Thymus (tissue), 11 donors: ENCODE data around the gene CISD3. TPM values are rescaled to one million over a fixed set of nuclear protein-coding genes. Genes with fewer than 3 reads are reported as not detected.

ENCODE experiments used
- DNase-seq, 9 donors: peaks; one replicate each; pipeline ENCODE4 v3.0.0-alpha.2; 2013; ENCODE audit warnings: low spot score in 9 of 9, low read depth in 6 of 9, missing footprints in 1 of 9
- H3K27ac ChIP-seq, 2 donors: one replicate each; pipeline ENCODE4 v1.5.1; 2013; ENCODE audit warnings: control low read depth in 1 of 2, low read depth in 1 of 2, low read length in 1 of 2, mild to moderate bottlenecking in 1 of 2, moderate library complexity in 1 of 2
- H3K27me3 ChIP-seq, 2 donors: one replicate each; pipeline ENCODE4 v1.5.1; 2013; ENCODE audit warnings: low read length in 1 of 2; ENCODE audit not compliant: control insufficient read depth in 2 of 2, insufficient read depth in 1 of 2
- H3K36me3 ChIP-seq, 2 donors: one replicate each; pipeline ENCODE4 v1.5.1; 2013; ENCODE audit warnings: low read length in 1 of 2, mild to moderate bottlenecking in 1 of 2, moderate library complexity in 1 of 2; ENCODE audit not compliant: control insufficient read depth in 2 of 2, insufficient read depth in 2 of 2
- H3K4me1 ChIP-seq, 2 donors: one replicate each; pipeline ENCODE4 v1.5.1; 2013; ENCODE audit warnings: low read length in 2 of 2; ENCODE audit not compliant: control insufficient read depth in 2 of 2, insufficient read depth in 2 of 2
- H3K4me3 ChIP-seq, 2 donors: one replicate each; pipeline ENCODE4 v1.5.1; 2013; ENCODE audit warnings: low read length in 2 of 2, control low read depth in 1 of 2, mild to moderate bottlenecking in 1 of 2
- H3K9me3 ChIP-seq, 2 donors: one replicate each; pipeline ENCODE4 v1.5.1; 2013; ENCODE audit warnings: low read length in 1 of 2, mild to moderate bottlenecking in 1 of 2; ENCODE audit not compliant: control insufficient read depth in 2 of 2, insufficient read depth in 1 of 2
- WGBS: extraction: QIAGEN DNeasy Blood & Tissue Kit; methylation state at CpG from one replicate; pipeline ENCODE4 v1.1.7; 2013; 5-methylcytosine and 5-hydroxymethylcytosine counted together
- polyA plus RNA-seq: library from polyadenylated mRNA; stranded (reverse); fragments of 200-250 nt; gene quantifications from one replicate; pipeline ENCODE4 v1.2.3, GENCODE V29; 2013
- total RNA-seq: library from RNA; stranded (reverse); fragments of 120-200 nt; gene quantifications from one replicate; pipeline ENCODE4 v1.2.4, GENCODE V29; 2013
- donor health status: healthy.

The CISD3 gene
- total and polyA plus RNA-seq, 2 donors = 10.3 to 22.5 TPM

GRCh38 chr17:38711792-38712571, 18.2 kb upstream of the CISD3 start:
- peaks cover 84 to 95% of the 10 kb centered on the region in 2 donors for H3K36me3 ChIP-seq
- H3K27me3 ChIP-seq = no peaks in the 10 kb centered on the region
- no peaks in the 10 kb centered on the region for H3K9me3 ChIP-seq
- H3K4me1 ChIP-seq = peaks cover 10 to 19% of the 10 kb centered on the region in 2 donors
- 88% methylated on average over 26 of the region's 26 CpGs for WGBS
- no peak for DNase-seq
- H3K27ac ChIP-seq = no peak overlapping the region
- no peak overlapping the region for H3K4me3 ChIP-seq

GRCh38 chr17:38712593-38712992, 17.5 kb upstream of the CISD3 start:
- Histone ChIP-seq H3K27me3 (no peaks in the 10 kb centered on the region), H3K27ac (no peak overlapping the region), H3K36me3 (peaks cover 85 to 95% of the 10 kb centered on the region in 2 donors), H3K9me3 (no peaks in the 10 kb centered on the region), H3K4me1 (peaks cover 7 to 13% of the 10 kb centered on the region in 2 donors), H3K4me3 (no peak overlapping the region)
- no peak for DNase-seq
- 98% methylated on average over 10 of the region's 10 CpGs for WGBS

GRCh38 chr17:38713456-38714075, 16.6 kb upstream of the CISD3 start:
- Histone ChIP-seq H3K4me3 (no peak overlapping the region), H3K9me3 (no peaks in the 10 kb centered on the region), H3K27ac (no peak overlapping the region), H3K27me3 (no peaks in the 10 kb centered on the region), H3K36me3 (peaks cover 87 to 94% of the 10 kb centered on the region in 2 donors), H3K4me1 (peaks cover 5 to 14% of the 10 kb centered on the region in 2 donors)
- whole genome bisulfite sequencing = 96% methylated on average over 11 of the region's 11 CpGs
- DNase-seq = no peak

GRCh38 chr17:38715216-38715943, 14.8 kb upstream of the CISD3 start:
- DNase-seq = no peak
- no peaks in the 10 kb centered on the region for H3K9me3 ChIP-seq
- H3K27ac ChIP-seq = no peak overlapping the region
- 96% methylated on average over 9 of the region's 9 CpGs for WGBS
- H3K36me3 ChIP-seq = peaks cover 88 to 93% of the 10 kb centered on the region in 2 donors
- no peak overlapping the region for H3K4me3 ChIP-seq
- no peaks in the 10 kb centered on the region for H3K27me3 ChIP-seq
- peaks cover 0 to 9% of the 10 kb centered on the region in 2 donors for H3K4me1 ChIP-seq

GRCh38 chr17:38716368-38717005, 13.7 kb upstream of the CISD3 start:
- WGBS = 96% methylated on average over 18 of the region's 18 CpGs
- no peak for DNase-seq
- Histone ChIP-seq H3K36me3 (peaks cover 95 to 96% of the 10 kb centered on the region in 2 donors), H3K27ac (no peak overlapping the region), H3K9me3 (no peaks in the 10 kb centered on the region), H3K27me3 (no peaks in the 10 kb centered on the region), H3K4me1 (peaks cover 0 to 9% of the 10 kb centered on the region in 2 donors), H3K4me3 (no peak overlapping the region)

GRCh38 chr17:38717139-38717745, 12.9 kb upstream of the CISD3 start:
- 92% methylated on average over 12 of the region's 12 CpGs for WGBS
- peaks cover 0 to 6% of the 10 kb centered on the region in 2 donors for H3K4me1 ChIP-seq
- no peak overlapping the region for H3K4me3 ChIP-seq
- H3K9me3 ChIP-seq = no peaks in the 10 kb centered on the region
- H3K36me3 ChIP-seq = peaks cover 94 to 96% of the 10 kb centered on the region in 2 donors
- no peak for DNase-seq
- H3K27ac ChIP-seq = no peak overlapping the region
- H3K27me3 ChIP-seq = no peaks in the 10 kb centered on the region

- 98% methylated on average over 29 of the region's 29 CpGs for WGBS
- H3K36me3 ChIP-seq = peaks cover 88% of the 10 kb centered on the region in 2 donors
- H3K27me3 ChIP-seq = no peaks in the 10 kb centered on the region
- no peak overlapping the region for H3K4me3 ChIP-seq
- H3K9me3 ChIP-seq = no peaks in the 10 kb centered on the region
- no peak overlapping the region for H3K27ac ChIP-seq
- DNase-seq = no peak
- H3K4me1 ChIP-seq = peaks cover 0 to 6% of the 10 kb centered on the region in 2 donors
Observed at GRCh38 chr17:38719289-38719942, 10.7 kb upstream of the CISD3 start.

- WGBS = 97% methylated on average over 39 of the region's 39 CpGs
- no peaks in the 10 kb centered on the region for H3K27me3 ChIP-seq
- no peak for DNase-seq
Observed at GRCh38 chr17:38719943-38720641, 10.0 kb upstream of the CISD3 start.

More at GRCh38 chr17:38719943-38720641, 10.0 kb upstream of the CISD3 start:
- Histone ChIP-seq H3K9me3 (no peaks in the 10 kb centered on the region), H3K27ac (no peak overlapping the region), H3K36me3 (peaks cover 88 to 89% of the 10 kb centered on the region in 2 donors), H3K4me3 (no peak overlapping the region), H3K4me1 (peaks cover 0 to 8% of the 10 kb centered on the region in 2 donors)
